Caco-2 (cell line): ENCODE measurements around the gene C19orf44. TPM values are rescaled to one million over a fixed set of nuclear protein-coding genes. Genes with fewer than 3 reads are reported as not detected.

Source experiments
- BruUV-seq: library from RNA; stranded (reverse); fragments of 400-500 nt; replicated peaks from 2 replicates; lab custom pipeline; 2021; lab: Mats Ljungman, UMichigan
- CTCF ChIA-PET: fragments of 300-600 bp; sonication (Branson Sonifier 250); formaldehyde crosslinking; loops from one replicate; lab custom pipeline; 2022; ENCODE audit warnings: antibody characterized with exemption; lab: Charles Lee
- POLR2A ChIA-PET: fragments of 300-600 bp; sonication (Branson Sonifier 250); formaldehyde crosslinking; loops from one replicate; lab custom pipeline; 2022; ENCODE audit warnings: antibody characterized with exemption; lab: Charles Lee
- DNase-seq, 2 experiments: peaks; one replicate each; pipeline versions ENCODE4 v3.0.0 to v3.0.0-alpha.2; 2020 to 2022
- H3K27me3 ChIP-seq: replicated peaks from 2 replicates; pipeline ENCODE4 v1.6.0; 2011; ENCODE audit warnings: low read length; ENCODE audit not compliant: control insufficient read depth, insufficient read depth
- H3K36me3 ChIP-seq: 2 replicates; pipeline ENCODE4 v1.5.1; 2011; ENCODE audit warnings: low read length; ENCODE audit not compliant: control insufficient read depth, insufficient read depth
- H3K4me1 ChIP-seq: fragments of 250-450 bp; sonication (Bioruptor Pico); 2 replicates; pipeline ENCODE4 v1.5.1; 2020; ENCODE audit warnings: mild to moderate bottlenecking
- H3K4me3 ChIP-seq: 2 replicates; pipeline ENCODE4 v1.5.1; 2011; ENCODE audit warnings: low read depth, mild to moderate bottlenecking, control low read depth, low read length
- H3K9me3 ChIP-seq: fragments of 250-450 bp; sonication (Bioruptor Pico); 2 replicates; pipeline ENCODE4 v1.5.1; 2020; ENCODE audit warnings: mild to moderate bottlenecking, moderate library complexity
- H3K27ac Mint-ChIP-seq: one replicate; pipeline ENCODE4 v1.8.0; 2022; ENCODE audit warnings: mixed read lengths; ENCODE audit not compliant: unreplicated experiment
- H3K27me3 Mint-ChIP-seq: one replicate; pipeline ENCODE4 v1.8.0; 2022; ENCODE audit warnings: mixed read lengths; ENCODE audit not compliant: insufficient read depth, unreplicated experiment
- H3K36me3 Mint-ChIP-seq: one replicate; pipeline ENCODE4 v1.8.0; 2022; ENCODE audit warnings: mild to moderate bottlenecking, mixed read lengths; ENCODE audit not compliant: insufficient read depth, unreplicated experiment
- H3K4me1 Mint-ChIP-seq: one replicate; pipeline ENCODE4 v1.8.0; 2022; ENCODE audit warnings: low read depth, mixed read lengths; ENCODE audit not compliant: unreplicated experiment
- H3K4me3 Mint-ChIP-seq: one replicate; pipeline ENCODE4 v1.8.0; 2022; ENCODE audit warnings: mild to moderate bottlenecking, moderate library complexity, mixed read lengths; ENCODE audit not compliant: unreplicated experiment
- H3K9me3 Mint-ChIP-seq: one replicate; pipeline ENCODE4 v1.8.0; 2022; ENCODE audit warnings: mixed read lengths; ENCODE audit not compliant: unreplicated experiment
- CTCF ChIP-seq, 2 experiments: fragments of 200-600 bp in 1 of 2; IDR thresholded peaks; 1 replicate in 1 of 2; 2 replicates in 1 of 2; pipeline versions ENCODE4 v1.5.1 to v1.8.0; 2011 to 2022; ENCODE audit warnings: antibody characterized with exemption in 1 of 2, control low read depth in 1 of 2, inconsistent platforms in 1 of 2, low read depth in 1 of 2, low read length in 1 of 2, mild to moderate bottlenecking in 1 of 2, moderate library complexity in 1 of 2; ENCODE audit not compliant: insufficient read depth in 1 of 2, severe bottlenecking in 1 of 2, unreplicated experiment in 1 of 2
- intact Hi-C: fragments of 100-400 bp; cut with micrococcal nuclease; formaldehyde crosslinking; loops from one replicate; pipeline ENCODE4 v1.10.0; 2022; ENCODE audit not compliant: unreplicated experiment
- total RNA-seq: library from RNA; stranded (reverse); gene quantifications from 2 replicates; pipeline ENCODE4 v1.2.3, GENCODE V29; 2022

Gene C19orf44
- total RNA-seq, 1 experiment from 2014 or later = 3.4 TPM

GRCh38 chr19:16562608-16563025 lies 66.4 kb downstream of the C19orf44 start:
- H3K27me3 ChIP-seq = no peaks in the 10 kb centered on the region
- intact Hi-C loops = no loop called here
- H3K36me3 ChIP-seq = peaks cover 5% of the 10 kb centered on the region
- no peak for DNase-seq
- no peaks in the 10 kb centered on the region for H3K27me3 Mint-ChIP-seq
- H3K4me1 Mint-ChIP-seq = peaks cover 6% of the 10 kb centered on the region
- H3K4me3 ChIP-seq = no peak overlapping the region
- ChIA-PET CTCF (no interaction called here), POLR2A (no interaction called here)
- H3K9me3 ChIP-seq = no peaks in the 10 kb centered on the region
- H3K4me1 ChIP-seq = peaks cover 8% of the 10 kb centered on the region
- BruUV-seq = no TSS peak
- H3K4me3 Mint-ChIP-seq = no peak overlapping the region
- H3K27ac Mint-ChIP-seq = no peak overlapping the region
- H3K9me3 Mint-ChIP-seq = no peaks in the 10 kb centered on the region
- TF ChIP-seq CTCF (IDR thresholded peaks at IDR 0.05; ENCODE audit: insufficient read depth in 1 of 2, low read depth in 1 of 2, low read length in 1 of 2, severe bottlenecking in 1 of 2, unreplicated experiment in 1 of 2) = no peak
- peaks cover 71% of the 10 kb centered on the region for H3K36me3 Mint-ChIP-seq

- Mint-ChIP-seq H3K27ac (no peak overlapping the region), H3K4me1 (peaks cover 12% of the 10 kb centered on the region), H3K4me3 (peak overlapping the region; percentile 32), H3K9me3 (no peaks in the 10 kb centered on the region), H3K36me3 (peaks cover 75% of the 10 kb centered on the region), H3K27me3 (no peaks in the 10 kb centered on the region)
- peak in 1 of 2 experiments; percentile 49 for DNase-seq
- BruUV-seq = no TSS peak
- Histone ChIP-seq H3K9me3 (no peaks in the 10 kb centered on the region), H3K27me3 (no peaks in the 10 kb centered on the region), H3K4me1 (peaks cover 15% of the 10 kb centered on the region), H3K4me3 (no peak overlapping the region), H3K36me3 (peaks cover 7% of the 10 kb centered on the region)
- CTCF ChIA-PET = no interaction called here
- TF ChIP-seq CTCF (IDR thresholded peaks at IDR 0.05; ENCODE audit: insufficient read depth in 1 of 2, low read depth in 1 of 2, low read length in 1 of 2, severe bottlenecking in 1 of 2, unreplicated experiment in 1 of 2) = no peak
- POLR2A ChIA-PET = no interaction called here
- intact Hi-C loops = loop anchor here (2.0 kb wide), 1 partner anchor 64 kb away; the partner anchor contains the start of gene MED26
Measured at GRCh38 chr19:16564842-16565241, 68.6 kb downstream of the C19orf44 start.

- Mint-ChIP-seq H3K4me3 (no peak overlapping the region), H3K9me3 (no peaks in the 10 kb centered on the region), H3K4me1 (peaks cover 12% of the 10 kb centered on the region), H3K36me3 (peaks cover 73% of the 10 kb centered on the region), H3K27me3 (no peaks in the 10 kb centered on the region), H3K27ac (no peak overlapping the region)
- intact Hi-C loops = no loop called here
- CTCF ChIA-PET = no interaction called here
- BruUV-seq = no TSS peak
- POLR2A ChIA-PET = no interaction called here
- TF ChIP-seq CTCF (IDR thresholded peaks at IDR 0.05; ENCODE audit: insufficient read depth in 1 of 2, low read depth in 1 of 2, low read length in 1 of 2, severe bottlenecking in 1 of 2, unreplicated experiment in 1 of 2) = no peak
- peaks cover 21% of the 10 kb centered on the region for H3K4me1 ChIP-seq
- H3K4me3 ChIP-seq = no peak overlapping the region
- DNase-seq = no peak
- H3K36me3 ChIP-seq = peaks cover 8% of the 10 kb centered on the region
- no peaks in the 10 kb centered on the region for H3K9me3 ChIP-seq
- H3K27me3 ChIP-seq = no peaks in the 10 kb centered on the region
Measured at GRCh38 chr19:16566161-16566560, 70.0 kb downstream of the C19orf44 start.
